Glomerular visceral epithelial cell (primary cell): ENCODE data around the gene KDM8.

Experiments
- DNase-seq: peaks from one replicate; pipeline ENCODE4 v3.0.0-alpha.2; 2016; ENCODE audit errors: extremely low spot score

The KDM8 gene

DNA sequence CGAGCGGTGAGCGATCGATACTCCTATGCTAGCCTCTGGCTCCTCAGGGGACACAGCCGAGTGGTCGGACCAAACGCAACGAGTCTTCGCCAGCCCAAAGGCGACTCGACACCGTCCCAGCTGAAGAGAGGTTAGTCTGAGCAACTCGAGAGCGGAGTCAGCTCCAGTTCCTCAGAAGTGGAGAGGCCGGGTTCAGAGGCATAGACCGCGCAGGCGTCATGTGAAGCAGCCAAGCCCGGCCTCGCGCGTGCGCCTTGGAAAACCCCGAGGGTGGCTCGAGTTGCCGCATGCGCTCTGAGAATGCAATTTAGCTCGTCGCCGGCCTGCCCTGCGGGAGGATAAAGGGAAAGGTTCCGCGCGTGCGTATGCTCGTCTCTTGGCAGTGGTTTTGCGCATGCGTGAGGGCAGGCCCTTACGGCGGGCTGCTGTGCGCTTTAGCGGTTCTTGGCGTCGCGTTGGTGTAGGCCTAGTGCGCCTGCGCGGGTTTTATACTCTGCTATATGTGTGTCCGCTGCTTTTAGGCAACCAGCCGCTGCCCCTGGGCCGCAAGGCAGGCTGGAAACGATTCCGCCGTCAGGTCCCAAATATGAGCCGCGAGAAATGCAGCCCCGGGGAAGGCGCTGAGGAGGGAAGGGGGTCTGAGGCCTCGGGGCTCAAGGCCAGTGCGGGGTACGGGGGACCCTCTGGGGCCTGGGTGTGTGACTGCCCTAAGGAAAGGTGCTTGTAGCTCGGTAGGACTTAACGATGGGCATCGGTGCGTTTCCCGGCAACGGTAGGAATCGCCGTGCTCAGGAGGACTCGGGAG, at the start of gene KDM8:
KDM8 (plus strand) TSS at position 20 of the 805 bp plus-strand sequence. CDS start 6,598 bp downstream, outside the sequence.
- DNase-seq = peak; percentile 99

DNA sequence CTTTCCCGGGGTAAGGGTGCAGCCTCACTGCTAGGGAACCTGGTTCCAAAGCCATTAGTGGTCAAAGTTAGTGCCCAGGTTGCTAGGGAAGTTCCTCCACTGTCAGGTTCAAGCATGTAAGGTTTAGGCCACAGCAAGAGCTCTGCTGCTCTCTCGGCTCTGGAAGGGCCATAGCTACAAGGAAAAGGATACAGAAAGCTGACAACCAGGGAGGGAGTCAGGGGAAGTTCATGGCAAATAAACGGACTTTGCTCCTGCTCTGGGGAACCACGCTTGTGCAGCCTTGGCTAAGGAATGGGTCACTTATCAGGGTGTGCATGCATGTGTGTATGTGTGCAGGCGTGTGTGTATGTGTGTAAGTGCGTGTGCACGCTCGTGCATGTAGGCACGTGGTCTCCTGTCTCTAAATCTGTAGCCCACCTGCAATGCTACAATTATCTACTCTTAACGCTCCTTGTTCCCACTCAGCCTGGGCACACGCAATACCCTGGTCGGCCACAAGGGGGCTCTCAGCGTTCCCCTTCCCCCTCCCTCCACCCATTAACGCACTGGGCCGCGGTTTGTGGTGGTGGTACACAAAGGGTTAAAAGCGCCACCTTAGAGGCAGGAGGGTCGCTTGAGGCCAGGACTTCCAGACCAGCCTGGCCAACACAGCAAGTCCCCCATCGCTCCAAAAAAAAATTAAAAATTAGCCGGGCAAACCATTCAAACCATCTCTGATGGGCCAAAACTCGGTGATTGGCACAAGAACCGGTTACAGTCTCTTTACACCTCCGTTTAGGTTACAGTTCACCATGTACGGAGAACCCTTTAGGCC, 48.4 kb upstream of the KDM8 start:
- peak; percentile 11 for DNase-seq

DNA sequence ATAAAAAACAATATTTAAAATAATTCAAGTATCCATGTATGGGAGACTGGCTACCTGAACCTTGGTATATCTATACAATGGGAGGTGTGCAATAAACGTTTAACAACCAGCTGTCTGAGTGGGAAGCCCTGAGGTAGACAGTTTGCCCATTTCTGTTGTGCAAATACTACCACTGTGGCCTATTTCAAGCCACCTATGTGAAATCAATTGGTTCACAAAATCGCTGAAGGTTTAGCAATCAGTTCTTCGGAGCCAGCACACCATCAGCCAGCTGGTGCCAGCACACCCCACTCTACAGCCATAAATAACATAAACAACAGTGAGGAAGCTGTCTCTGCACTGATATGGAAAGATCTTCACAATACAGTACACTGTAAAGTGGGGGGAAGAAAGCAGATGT, 46.7 kb upstream of the KDM8 start:
- DNase-seq = no peak

DNA sequence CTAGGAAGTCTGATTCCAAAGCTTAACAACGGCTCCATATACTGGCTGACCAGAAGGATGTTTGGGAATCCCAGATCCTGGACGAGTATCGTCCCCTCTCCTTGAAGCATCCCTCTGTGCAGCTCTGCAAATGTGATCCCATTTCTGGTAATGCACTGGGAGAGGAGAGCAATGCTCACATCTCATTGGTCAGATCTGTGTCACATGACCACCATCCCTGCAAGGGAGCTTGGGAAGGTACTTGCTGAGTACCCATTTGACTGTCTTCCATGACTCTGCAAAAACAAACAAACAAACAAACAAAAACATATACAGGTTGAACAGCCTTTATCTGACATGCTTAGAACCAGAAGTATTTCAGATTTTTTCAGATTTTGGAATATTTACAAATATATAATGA, 41.9 kb upstream of the KDM8 start:
- DNase-seq = no peak

DNA sequence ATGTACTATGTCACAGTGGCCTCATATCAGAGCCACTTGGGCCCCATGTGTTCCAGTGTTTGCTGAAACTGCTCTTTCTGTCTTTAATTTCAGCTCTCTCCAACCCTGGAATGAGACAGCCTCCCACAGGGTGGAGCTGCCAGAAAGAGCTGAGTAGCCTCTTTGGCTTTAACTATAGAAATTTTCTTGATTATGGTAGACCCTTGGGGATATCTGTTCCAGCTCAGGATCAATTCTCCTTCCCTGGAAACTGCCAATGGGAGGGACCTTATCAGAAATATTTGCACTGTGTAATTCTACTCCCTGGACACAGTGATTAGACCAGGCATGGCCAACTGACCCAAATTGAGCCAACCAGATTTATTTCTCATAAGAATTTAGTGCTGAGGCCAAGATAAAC, 39.0 kb upstream of the KDM8 start:
- DNase-seq = no peak

DNA sequence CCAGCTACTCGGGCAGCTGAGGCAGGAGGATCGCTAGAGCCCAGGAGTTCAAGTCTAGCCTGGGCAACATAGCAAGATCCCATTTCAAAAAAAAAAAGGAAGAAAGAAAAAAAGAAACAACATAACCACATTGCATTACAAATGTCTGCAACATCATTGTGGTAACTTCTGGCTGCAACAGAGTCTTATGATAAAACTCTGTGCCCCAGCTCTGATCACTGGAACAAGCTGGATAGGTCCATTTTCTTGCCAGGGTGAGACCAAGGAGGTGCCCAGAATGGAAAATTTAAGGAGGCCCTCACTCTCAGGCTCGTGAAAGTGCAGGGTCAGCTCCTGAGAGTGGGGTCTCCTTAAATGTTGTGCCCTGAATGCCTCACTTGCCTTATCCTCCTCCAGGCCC, 37.8 kb upstream of the KDM8 start:
- no peak for DNase-seq

DNA sequence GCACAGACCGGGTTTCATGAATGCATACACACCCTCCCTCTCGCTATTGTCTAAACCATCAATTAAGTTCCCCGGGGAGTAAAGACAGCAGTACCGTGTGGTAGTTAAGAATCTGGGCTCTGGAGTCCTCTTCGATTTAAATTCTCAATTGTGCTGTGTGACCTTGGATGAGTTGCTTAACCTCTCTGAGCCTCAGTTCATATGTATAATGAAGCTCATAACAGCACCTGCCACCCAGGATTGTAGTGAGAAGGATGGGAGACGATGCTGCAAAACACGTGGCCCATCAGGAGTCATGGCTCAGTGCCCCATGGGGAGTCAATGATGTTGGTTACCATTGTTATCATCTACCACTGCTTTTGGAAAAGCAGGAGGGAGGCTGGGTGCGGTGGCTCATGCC, 34.5 kb upstream of the KDM8 start:
- no peak for DNase-seq

DNA sequence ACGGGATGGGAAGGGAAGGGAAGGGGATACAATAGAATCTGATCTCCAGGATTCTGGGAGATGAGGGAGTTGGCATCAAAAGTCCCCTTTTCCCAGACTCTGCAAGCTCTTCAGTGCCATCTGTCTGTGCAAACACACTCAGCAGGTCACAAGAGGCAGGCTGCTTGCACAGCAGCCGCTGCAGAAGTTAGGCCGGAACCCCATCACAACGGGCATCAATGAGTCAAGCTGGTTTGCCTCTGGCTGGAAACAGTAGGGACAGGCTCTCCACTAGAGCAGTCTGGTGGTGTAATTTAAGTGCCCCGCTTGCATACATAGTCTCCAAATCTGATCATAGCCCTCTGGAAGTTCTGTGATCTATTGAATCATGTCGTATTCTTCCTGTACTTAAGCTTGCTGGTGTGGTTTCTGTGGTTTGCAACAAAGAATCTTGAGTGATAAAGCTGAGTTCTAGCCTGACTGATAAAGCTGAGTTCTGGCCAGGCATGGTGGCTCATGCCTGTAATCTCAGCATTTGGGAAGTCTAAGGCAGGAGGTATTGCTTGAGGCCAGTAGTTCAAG, 33.7 kb upstream of the KDM8 start:
- peak; percentile 56 for DNase-seq

DNA sequence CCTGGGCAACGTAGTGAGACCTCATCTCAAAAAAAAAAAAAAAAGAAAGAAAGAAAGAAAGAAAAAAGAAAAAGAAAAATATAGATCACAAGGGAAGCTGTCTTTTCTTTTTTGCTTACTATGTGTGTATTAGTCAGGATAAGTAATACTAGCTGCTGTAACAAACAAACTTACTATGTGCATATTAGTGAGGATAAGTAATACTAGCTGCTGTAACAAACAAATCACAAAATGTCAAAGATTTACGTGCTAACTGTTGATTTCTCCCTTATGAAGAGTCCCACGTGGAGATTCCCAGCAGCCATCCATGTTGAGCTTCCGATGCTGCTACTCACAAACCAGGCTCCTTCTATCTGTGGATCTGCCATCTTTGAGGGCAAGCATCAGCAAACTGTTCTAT, 31.7 kb upstream of the KDM8 start:
- DNase-seq = no peak

DNA sequence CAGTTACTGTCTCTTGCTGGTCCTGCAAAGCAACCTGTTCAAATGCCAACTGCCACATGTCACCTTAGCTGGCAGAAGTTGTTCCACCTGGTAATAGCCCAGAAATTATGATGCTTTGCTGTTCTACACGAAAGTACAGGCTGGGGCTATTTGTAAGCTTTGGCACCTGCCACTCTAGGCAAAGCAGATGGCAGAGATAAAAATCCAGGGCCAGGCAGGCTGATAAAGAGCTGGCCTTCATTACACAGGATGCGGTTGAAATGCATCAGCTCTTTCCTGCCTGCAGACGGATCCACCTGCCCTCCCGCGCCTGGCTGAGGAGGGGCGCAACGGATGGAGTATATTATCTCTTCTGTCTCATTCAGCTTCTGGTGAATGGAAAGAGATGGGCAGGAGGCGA, 29.3 kb upstream of the KDM8 start:
- DNase-seq = no peak

DNA sequence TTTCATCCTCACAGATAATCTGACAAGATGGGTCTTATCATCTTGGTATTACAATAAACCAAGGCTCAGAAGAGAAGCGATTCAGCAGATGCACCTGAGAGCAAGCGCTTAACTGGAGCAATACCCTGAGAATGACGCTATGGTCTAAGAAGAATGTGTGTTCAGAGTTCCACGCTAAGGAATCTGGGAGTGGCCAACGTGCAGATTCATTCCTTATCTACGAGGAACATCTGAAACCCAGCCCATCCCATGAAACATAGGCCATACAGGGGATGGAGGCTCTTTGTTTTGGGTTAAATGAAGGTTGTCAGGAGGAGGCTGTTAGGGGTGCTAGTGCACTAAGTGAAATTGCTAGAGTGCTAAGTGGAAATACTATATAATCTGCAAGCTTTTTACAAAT, 28.5 kb upstream of the KDM8 start:
- no peak for DNase-seq

DNA sequence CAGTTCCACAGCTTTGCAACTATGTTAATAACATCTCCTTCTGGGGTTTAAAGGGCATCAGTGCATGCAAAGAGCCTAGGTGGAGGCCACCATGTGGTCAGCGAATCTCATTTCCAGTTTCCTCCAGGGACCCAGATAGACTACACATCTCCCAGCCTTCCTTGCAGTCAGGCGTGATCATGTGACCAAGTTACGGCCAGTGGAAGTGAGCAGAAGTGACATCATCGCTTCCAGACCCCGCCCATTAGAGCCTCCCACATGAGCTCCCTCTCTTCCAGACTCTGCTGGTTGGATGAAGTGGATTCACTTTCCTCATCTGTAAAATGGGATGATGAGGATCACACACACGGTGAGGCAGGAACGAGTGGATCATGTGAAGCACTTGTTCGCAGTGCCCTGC, 27.4 kb upstream of the KDM8 start:
- no peak for DNase-seq

DNA sequence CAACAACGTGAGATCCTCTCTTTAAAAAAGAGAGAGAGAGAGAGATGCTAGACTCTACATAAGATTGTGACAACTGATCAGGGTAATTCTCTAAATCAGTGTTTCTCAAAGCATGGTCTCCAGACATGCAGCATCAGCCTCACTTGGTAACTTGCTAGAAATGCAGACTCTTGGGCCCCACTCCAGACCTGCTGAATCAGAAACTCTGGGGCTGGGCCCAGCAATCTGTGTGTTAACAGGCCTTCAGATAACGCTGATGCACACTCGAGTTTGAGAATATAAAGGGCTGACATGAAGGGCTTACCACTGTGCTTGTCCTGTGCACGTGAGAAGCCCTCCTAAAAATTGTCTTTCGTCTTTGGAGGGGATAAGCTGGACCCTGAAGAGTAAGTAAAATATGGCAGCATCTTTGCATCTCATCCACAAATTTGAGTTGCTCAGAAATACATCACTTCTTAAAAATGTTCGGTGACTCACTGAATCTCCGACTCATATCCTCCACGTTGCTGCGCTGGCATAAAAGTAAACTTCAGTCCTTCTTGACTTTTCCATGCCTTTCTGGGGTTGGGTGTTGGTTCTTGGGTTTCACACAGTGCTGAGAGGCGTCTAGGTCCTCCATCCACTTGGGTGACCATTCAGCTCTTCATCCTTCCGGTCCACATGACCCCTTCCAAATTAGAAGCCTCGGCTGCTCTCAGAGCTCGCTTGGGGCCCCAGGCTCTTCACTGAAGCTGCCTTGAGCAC, 26.1 kb upstream of the KDM8 start:
- peak; percentile 8 for DNase-seq

DNA sequence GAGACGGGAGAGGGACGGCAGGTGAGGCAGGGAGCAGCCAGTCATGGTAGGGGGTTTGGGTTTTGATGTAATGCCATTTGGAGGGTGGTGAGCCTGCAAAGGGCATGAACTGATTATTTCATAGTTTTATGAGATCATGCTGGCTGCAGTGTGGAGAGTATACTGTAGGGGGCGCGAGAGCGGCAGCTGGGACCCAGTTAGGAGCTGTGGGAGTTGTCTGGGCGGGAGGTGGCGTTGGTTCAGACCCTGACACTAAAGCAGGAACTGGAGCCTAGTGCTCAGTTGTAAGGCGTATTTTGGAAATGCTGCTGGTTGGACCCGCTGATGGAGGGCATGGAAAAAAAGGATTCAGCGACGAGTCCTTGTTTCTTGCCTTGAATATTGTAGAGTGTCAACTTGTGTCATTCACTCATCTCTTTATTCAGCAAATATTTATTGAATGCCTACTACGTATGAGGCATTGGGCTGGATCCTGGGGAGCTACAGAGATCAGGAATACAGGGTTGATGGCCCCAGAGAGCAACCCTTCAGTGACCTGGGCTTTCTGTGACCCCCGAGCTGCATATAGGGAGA, 23.7 kb upstream of the KDM8 start:
- peak; percentile 18 for DNase-seq

DNA sequence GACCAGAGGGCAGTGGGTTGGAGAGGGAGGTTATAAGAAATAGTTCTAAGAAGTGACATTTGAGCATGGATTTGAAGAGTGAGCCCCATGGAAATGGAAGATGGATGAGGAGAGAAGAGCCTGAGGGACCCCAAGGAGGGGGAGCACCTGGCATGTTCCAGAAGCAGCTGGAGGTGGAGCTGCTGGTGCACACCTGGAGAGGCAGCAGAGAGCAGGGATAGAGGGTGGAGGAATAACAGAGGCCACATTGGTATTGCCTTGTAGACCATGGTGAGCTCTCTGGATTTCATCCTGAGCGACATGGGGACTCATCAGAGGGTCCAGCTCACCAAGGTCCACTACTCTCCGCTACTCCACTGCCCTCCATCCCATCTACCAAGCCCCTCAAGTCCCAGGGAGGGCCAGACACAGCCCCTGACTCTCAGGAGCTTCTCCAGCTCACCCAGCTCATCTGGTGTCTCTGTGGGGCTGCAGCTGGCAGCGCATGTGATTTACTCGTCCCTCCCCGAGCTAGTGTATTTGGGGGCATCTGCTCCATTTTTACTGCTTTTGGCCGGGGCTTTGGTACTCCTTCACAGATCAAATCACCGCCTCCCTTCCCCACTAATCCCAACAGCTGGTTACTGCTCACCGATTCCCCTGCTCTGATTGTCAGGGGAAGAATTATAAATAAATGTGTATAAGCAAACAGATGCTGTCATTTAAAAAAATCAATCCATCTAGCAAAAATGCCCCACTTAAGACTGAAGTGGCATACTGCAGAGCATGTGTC, 22.1 kb upstream of the KDM8 start:
- DNase-seq = no peak

DNA sequence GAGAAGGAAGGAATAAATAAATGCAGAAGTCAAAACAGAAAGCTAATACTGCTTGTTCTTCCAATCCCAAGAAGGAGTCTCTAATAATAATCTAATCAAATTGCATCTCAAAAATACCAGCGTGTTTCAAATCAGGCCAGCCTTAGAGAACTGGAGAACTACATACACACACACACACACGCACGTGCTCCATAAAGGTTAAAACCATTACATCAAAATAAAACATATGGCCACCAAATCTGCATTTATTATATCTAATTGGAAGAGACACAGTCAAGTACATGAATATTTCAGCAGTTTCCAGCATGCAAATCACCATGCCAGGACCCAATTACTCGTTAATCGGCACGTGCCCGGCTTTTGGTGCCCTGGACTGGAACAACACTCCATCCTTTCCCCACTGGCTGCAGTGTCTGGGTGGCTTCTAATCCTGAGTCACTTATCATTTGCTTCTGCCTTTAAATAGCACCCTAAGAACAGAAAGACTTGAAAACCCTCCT, 20.4 kb upstream of the KDM8 start:
- no peak for DNase-seq

DNA sequence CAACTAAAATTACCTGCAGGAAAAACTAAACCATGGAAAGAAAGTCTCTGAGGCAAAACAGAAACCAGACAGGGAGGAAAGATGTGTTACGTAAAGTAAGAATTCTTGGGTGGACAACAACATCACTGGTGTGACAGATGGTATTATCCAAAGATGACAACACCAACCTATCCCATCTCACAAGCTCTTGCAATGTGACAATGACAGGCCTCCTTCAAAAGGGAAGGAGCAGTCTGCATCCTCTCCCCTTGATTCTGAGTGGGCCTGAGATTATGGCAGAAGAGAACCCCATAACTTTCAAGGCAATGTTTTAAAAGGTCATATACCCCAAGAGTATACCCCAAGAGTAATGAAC, 17.6 kb upstream of the KDM8 start:
- no peak for DNase-seq

DNA sequence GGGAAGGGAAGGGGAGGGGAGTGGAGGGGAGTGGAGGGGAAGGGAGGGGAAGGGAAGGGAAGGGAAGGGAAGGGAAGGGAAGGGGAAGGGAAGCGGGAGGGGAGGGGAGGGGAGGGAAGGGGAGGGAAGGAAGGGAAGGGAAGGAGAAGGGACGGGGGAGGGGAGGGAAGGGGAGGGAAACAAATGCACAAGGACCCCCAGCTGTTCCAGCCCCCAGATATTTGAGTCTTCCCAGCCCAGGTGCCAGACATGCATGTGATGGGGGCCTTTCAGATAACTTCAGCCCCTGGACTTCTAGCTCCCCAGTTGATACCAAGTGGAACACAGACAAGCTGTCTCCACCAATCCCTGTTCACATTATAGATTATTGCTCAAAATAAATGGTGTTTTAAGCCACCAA, 14.7 kb upstream of the KDM8 start:
- DNase-seq = no peak

DNA sequence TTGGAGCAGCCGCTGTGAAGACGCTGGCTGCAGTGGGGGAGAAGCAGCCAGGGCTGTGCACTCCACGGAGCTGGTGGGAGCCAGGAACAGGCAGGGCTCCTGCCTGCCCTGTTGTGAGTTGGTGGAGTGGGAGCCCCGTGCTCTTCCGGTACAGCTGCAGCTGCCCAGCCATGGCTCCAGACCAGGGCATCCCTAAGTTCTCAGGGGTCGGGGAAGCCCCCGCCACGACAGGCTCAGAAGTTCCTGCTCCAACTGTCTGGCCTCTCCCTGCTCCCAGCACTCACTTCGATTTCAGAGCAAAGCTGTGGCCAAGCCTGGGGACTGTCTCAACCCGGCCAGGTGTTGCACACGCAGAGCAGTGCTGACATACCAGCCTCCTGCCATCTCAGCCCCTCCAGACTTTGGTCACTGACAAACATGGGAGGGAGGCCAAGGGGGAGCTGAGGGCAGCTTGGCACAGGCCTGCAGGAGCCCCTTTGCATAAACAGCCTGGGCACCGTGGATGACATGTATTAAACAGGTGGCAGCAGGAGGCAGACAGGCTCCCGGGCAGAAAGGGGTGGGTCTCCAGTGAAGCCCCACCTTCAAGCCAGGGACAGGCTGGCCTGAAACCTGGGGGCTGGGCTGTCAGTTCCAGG, 13.9 kb upstream of the KDM8 start:
- no peak for DNase-seq

DNA sequence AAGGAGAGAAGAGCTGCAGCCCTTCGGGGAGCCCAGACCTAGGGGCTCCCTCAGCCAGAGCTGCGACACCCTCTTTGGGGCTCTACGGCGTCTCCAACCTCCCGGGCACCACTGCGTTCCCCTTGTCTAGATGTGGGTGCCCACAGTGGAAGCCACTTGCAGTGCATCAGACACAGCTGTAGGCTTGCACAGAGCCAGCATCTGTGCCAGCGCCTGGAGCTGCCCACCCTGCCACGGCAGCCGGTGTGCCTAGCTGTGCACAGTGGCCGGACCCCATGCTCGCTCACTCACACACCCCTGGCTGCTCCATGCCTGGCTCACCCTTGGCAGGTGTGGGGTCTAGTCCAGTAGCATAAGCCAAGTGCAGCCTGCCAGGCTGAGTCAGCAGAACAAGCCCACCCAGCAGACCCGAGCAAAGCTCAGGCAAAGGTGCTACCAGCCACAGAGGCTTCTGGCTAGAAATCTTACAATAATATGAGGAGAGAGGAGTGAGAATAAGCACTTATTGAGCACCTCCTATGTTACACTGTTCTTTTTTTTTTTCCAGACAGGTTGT, 12.9 kb upstream of the KDM8 start:
- DNase-seq = no peak
